GM12878 (cell line): ENCODE measurements around the gene CDH15. TPM values are rescaled to one million over a fixed set of nuclear protein-coding genes. Genes with fewer than 3 reads are reported as not detected.

Source experiments
- CHD2 ChIP-seq: IDR thresholded peaks from 2 replicates; pipeline ENCODE4 v1.6.1; 2011; ENCODE audit warnings: low read depth, low read length, improper control_type of control experiment, borderline replicate concordance
- GATAD2B ChIP-seq: fragments of 450-650 bp; conservative IDR thresholded peaks from 2 replicates; pipeline ENCODE4 v1.6.1; 2017; ENCODE audit warnings: low read depth, mild to moderate bottlenecking, moderate library complexity
- IKZF1 ChIP-seq: fragments of 450-650 bp; conservative IDR thresholded peaks from 2 replicates; pipeline ENCODE4 v1.6.1; 2017; ENCODE audit warnings: antibody characterized with exemption, mild to moderate bottlenecking
- KLF5 ChIP-seq: fragments of 450-650 bp; IDR thresholded peaks from 2 replicates; pipeline ENCODE4 v1.6.1; 2014; ENCODE audit warnings: mild to moderate bottlenecking; ENCODE audit not compliant: partially characterized antibody
- LARP7 ChIP-seq: fragments of 450-650 bp; IDR thresholded peaks from 2 replicates; pipeline ENCODE4 v1.6.1; 2017; ENCODE audit warnings: mild to moderate bottlenecking
- NR2F1 ChIP-seq: fragments of 450-650 bp; conservative IDR thresholded peaks from 2 replicates; pipeline ENCODE4 v1.6.1; 2017; ENCODE audit warnings: mild to moderate bottlenecking
- PAX5 ChIP-seq: IDR thresholded peaks from 2 replicates; pipeline ENCODE4 v1.6.1; 2011; ENCODE audit warnings: low read depth, low read length, borderline replicate concordance
- RAD21 ChIP-seq: IDR thresholded peaks from 2 replicates; pipeline ENCODE4 v1.6.1; 2011; ENCODE audit warnings: mild to moderate bottlenecking, low read depth, low read length, moderate library complexity; ENCODE audit not compliant: insufficient read depth
- SP1 ChIP-seq: IDR thresholded peaks from one replicate; pipeline ENCODE4 v1.6.1; 2011; ENCODE audit warnings: low read depth, low read length
- SREBF1 ChIP-seq: IDR thresholded peaks from 2 replicates; pipeline ENCODE4 v1.6.1; 2012; ENCODE audit warnings: mild to moderate bottlenecking, low read length
- STAT1 ChIP-seq: fragments of 450-650 bp; conservative IDR thresholded peaks from 2 replicates; pipeline ENCODE4 v1.6.1; 2014; ENCODE audit warnings: antibody characterized with exemption, mild to moderate bottlenecking
- TBL1XR1 ChIP-seq: IDR thresholded peaks from 2 replicates; pipeline ENCODE4 v1.6.1; 2012; ENCODE audit warnings: low read depth, low read length, improper control_type of control experiment
- TCF12 ChIP-seq: IDR thresholded peaks from 2 replicates; pipeline ENCODE4 v1.6.1; 2011; ENCODE audit warnings: low read depth, mild to moderate bottlenecking, low read length
- TCF3 ChIP-seq: IDR thresholded peaks from 2 replicates; pipeline ENCODE4 v1.6.1; 2012; ENCODE audit warnings: low read depth, mild to moderate bottlenecking, low read length, borderline replicate concordance; ENCODE audit not compliant: insufficient read depth
- YY1 ChIP-seq: IDR thresholded peaks from 2 replicates; pipeline ENCODE4 v1.6.1; 2011; ENCODE audit warnings: low read depth, mild to moderate bottlenecking, low read length
- ZNF207 ChIP-seq: fragments of 450-650 bp; IDR thresholded peaks from 2 replicates; pipeline ENCODE4 v1.6.1; 2014; ENCODE audit warnings: antibody characterized with exemption, mild to moderate bottlenecking, borderline replicate concordance
- polyA plus RNA-seq, 11 experiments: library from polyadenylated mRNA; depleted of rRNA in 4 of 11; unstranded in 6 of 11; stranded (reverse) in 5 of 11; fragments of >200 nt; fragmentation: Nextera tagmentation in 4 of 11; fragmentation: Illumina TruSeq in 1 of 11; extraction: Ambion mirVana in 4 of 11; extraction: Trizol in 1 of 11; gene quantifications; 1 replicate in 1 of 11; 2 replicates in 10 of 11; pipeline versions ENCODE4 v1.2.1 to v1.2.3, GENCODE V29; 2011 to 2016; ENCODE audit warnings: inconsistent platforms in 2 of 11, missing spikeins in 2 of 11, low read depth in 1 of 11
- total RNA-seq, 4 experiments: library from RNA; depleted of rRNA in 3 of 4; stranded (reverse); fragments of >200 nt in 3 of 4; fragmentation: Illumina TruSeq in 1 of 4; extraction: Trizol in 1 of 4; gene quantifications; 2 replicates each; pipeline versions ENCODE4 v1.2.1 to v1.2.3, GENCODE V29; 2013 to 2021
- TF ChIP-seq, protein P1 (sequence below): fragments of 450-650 bp; IDR thresholded peaks from 2 replicates; pipeline ENCODE4 v1.6.1; 2017; ENCODE audit warnings: mild to moderate bottlenecking, moderate library complexity
- TF ChIP-seq, protein P2 (sequence below): fragments of 450-650 bp; IDR thresholded peaks from 2 replicates; pipeline ENCODE4 v1.6.1; 2017; ENCODE audit warnings: antibody characterized with exemption, mild to moderate bottlenecking, moderate library complexity
- TF ChIP-seq, protein P3 (sequence below): IDR thresholded peaks from 2 replicates; pipeline ENCODE4 v1.6.1; 2012; ENCODE audit warnings: improper control_type of control experiment, low read depth, low read length; ENCODE audit not compliant: insufficient replicate concordance

The CDH15 gene
- total and polyA plus RNA-seq, 10 of the 15 experiments (the other 5 are each of a cell fraction or from before 2014, with no cell fraction given): 0.02 to 0.06 TPM; not detected in 8

- peak; percentile 90 for TF ChIP-seq NR2F1
- peak; percentile 36 for TF ChIP-seq SP1
- TF ChIP-seq PAX5: 0 out of 2 replicates have a peak, but pooled peaks have one; percentile 43
- peak; percentile 79 for TF ChIP-seq GATAD2B
- TF ChIP-seq, protein P1, sequence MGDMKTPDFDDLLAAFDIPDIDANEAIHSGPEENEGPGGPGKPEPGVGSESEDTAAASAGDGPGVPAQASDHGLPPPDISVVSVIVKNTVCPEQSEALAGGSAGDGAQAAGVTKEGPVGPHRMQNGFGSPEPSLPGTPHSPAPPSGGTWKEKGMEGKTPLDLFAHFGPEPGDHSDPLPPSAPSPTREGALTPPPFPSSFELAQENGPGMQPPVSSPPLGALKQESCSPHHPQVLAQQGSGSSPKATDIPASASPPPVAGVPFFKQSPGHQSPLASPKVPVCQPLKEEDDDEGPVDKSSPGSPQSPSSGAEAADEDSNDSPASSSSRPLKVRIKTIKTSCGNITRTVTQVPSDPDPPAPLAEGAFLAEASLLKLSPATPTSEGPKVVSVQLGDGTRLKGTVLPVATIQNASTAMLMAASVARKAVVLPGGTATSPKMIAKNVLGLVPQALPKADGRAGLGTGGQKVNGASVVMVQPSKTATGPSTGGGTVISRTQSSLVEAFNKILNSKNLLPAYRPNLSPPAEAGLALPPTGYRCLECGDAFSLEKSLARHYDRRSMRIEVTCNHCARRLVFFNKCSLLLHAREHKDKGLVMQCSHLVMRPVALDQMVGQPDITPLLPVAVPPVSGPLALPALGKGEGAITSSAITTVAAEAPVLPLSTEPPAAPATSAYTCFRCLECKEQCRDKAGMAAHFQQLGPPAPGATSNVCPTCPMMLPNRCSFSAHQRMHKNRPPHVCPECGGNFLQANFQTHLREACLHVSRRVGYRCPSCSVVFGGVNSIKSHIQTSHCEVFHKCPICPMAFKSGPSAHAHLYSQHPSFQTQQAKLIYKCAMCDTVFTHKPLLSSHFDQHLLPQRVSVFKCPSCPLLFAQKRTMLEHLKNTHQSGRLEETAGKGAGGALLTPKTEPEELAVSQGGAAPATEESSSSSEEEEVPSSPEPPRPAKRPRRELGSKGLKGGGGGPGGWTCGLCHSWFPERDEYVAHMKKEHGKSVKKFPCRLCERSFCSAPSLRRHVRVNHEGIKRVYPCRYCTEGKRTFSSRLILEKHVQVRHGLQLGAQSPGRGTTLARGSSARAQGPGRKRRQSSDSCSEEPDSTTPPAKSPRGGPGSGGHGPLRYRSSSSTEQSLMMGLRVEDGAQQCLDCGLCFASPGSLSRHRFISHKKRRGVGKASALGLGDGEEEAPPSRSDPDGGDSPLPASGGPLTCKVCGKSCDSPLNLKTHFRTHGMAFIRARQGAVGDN: no peak
- peak; percentile 77 for TF ChIP-seq YY1
- TF ChIP-seq, protein P2, sequence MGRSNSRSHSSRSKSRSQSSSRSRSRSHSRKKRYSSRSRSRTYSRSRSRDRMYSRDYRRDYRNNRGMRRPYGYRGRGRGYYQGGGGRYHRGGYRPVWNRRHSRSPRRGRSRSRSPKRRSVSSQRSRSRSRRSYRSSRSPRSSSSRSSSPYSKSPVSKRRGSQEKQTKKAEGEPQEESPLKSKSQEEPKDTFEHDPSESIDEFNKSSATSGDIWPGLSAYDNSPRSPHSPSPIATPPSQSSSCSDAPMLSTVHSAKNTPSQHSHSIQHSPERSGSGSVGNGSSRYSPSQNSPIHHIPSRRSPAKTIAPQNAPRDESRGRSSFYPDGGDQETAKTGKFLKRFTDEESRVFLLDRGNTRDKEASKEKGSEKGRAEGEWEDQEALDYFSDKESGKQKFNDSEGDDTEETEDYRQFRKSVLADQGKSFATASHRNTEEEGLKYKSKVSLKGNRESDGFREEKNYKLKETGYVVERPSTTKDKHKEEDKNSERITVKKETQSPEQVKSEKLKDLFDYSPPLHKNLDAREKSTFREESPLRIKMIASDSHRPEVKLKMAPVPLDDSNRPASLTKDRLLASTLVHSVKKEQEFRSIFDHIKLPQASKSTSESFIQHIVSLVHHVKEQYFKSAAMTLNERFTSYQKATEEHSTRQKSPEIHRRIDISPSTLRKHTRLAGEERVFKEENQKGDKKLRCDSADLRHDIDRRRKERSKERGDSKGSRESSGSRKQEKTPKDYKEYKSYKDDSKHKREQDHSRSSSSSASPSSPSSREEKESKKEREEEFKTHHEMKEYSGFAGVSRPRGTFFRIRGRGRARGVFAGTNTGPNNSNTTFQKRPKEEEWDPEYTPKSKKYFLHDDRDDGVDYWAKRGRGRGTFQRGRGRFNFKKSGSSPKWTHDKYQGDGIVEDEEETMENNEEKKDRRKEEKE: no peak
- TF ChIP-seq STAT1: peak; percentile 54; the same call in 1 of the 2 replicates
- peak; percentile 74; the same call in 1 of the 2 replicates for TF ChIP-seq TBL1XR1
- TF ChIP-seq SREBF1: no peak
- TF ChIP-seq CHD2: peak; percentile 95
- 0 out of 2 replicates have a peak, but pooled peaks have one; percentile 20 for TF ChIP-seq LARP7
- 0 out of 2 replicates have a peak, but pooled peaks have one; percentile 45 for TF ChIP-seq TCF3
- peak; percentile 94 for TF ChIP-seq RAD21
- TF ChIP-seq, protein P3, sequence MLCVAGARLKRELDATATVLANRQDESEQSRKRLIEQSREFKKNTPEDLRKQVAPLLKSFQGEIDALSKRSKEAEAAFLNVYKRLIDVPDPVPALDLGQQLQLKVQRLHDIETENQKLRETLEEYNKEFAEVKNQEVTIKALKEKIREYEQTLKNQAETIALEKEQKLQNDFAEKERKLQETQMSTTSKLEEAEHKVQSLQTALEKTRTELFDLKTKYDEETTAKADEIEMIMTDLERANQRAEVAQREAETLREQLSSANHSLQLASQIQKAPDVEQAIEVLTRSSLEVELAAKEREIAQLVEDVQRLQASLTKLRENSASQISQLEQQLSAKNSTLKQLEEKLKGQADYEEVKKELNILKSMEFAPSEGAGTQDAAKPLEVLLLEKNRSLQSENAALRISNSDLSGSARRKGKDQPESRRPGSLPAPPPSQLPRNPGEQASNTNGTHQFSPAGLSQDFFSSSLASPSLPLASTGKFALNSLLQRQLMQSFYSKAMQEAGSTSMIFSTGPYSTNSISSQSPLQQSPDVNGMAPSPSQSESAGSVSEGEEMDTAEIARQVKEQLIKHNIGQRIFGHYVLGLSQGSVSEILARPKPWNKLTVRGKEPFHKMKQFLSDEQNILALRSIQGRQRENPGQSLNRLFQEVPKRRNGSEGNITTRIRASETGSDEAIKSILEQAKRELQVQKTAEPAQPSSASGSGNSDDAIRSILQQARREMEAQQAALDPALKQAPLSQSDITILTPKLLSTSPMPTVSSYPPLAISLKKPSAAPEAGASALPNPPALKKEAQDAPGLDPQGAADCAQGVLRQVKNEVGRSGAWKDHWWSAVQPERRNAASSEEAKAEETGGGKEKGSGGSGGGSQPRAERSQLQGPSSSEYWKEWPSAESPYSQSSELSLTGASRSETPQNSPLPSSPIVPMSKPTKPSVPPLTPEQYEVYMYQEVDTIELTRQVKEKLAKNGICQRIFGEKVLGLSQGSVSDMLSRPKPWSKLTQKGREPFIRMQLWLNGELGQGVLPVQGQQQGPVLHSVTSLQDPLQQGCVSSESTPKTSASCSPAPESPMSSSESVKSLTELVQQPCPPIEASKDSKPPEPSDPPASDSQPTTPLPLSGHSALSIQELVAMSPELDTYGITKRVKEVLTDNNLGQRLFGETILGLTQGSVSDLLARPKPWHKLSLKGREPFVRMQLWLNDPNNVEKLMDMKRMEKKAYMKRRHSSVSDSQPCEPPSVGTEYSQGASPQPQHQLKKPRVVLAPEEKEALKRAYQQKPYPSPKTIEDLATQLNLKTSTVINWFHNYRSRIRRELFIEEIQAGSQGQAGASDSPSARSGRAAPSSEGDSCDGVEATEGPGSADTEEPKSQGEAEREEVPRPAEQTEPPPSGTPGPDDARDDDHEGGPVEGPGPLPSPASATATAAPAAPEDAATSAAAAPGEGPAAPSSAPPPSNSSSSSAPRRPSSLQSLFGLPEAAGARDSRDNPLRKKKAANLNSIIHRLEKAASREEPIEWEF: no peak
- peak; percentile 69; the same call in 1 of the 2 replicates for TF ChIP-seq ZNF207
- TF ChIP-seq KLF5: peak; percentile 46
- TF ChIP-seq IKZF1: peak; percentile 60
- TF ChIP-seq TCF12: peak; percentile 69; the same call in 1 of the 2 replicates
Observed at GRCh38 chr16:89167425-89167941, 4.1 kb upstream of the CDH15 start (continued).
